Duodenal mucosa (tissue), 2 donors: ENCODE results near the gene C4BPB.
A peak's percentile ranks its signal among the peaks of the same experiment; 100 is the strongest.

Source experiments
- H3K27ac ChIP-seq: one replicate; pipeline ENCODE4 v1.7.0; 2013; ENCODE audit warnings: low read depth, low read length
- H3K27me3 ChIP-seq, 2 donors: one replicate each; pipeline ENCODE4 v1.7.0; 2013; ENCODE audit warnings: low read length in 2 of 2, control low read depth in 1 of 2; ENCODE audit not compliant: insufficient read depth in 2 of 2, control insufficient read depth in 1 of 2
- H3K36me3 ChIP-seq, 2 donors: one replicate each; pipeline ENCODE4 v1.7.0; 2013; ENCODE audit warnings: low read length in 2 of 2, control low read depth in 1 of 2; ENCODE audit not compliant: insufficient read depth in 2 of 2, control insufficient read depth in 1 of 2
- H3K4me1 ChIP-seq, 2 donors: one replicate each; pipeline ENCODE4 v1.7.0; 2013; ENCODE audit warnings: low read length in 2 of 2, control low read depth in 1 of 2; ENCODE audit not compliant: insufficient read depth in 2 of 2, control insufficient read depth in 1 of 2
- H3K4me3 ChIP-seq, 2 donors: one replicate each; pipeline ENCODE4 v1.7.0; 2013; ENCODE audit warnings: low read length in 2 of 2, low read depth in 1 of 2
- H3K9ac ChIP-seq, 2 donors: one replicate each; pipeline ENCODE4 v1.7.0; 2013; ENCODE audit warnings: low read length in 2 of 2, low read depth in 1 of 2
- H3K9me3 ChIP-seq, 2 donors: one replicate each; pipeline ENCODE4 v1.7.0; 2013; ENCODE audit warnings: low read length in 2 of 2, control low read depth in 1 of 2; ENCODE audit not compliant: control insufficient read depth in 1 of 2

C4BPB gene

GRCh38 chr1:207071426-207071825 lies 17.2 kb upstream of the C4BPB start:
- H3K9ac ChIP-seq, result no peak overlapping the region
- H3K9me3 ChIP-seq, result no peaks in the 10 kb centered on the region
- H3K4me1 ChIP-seq, result peaks cover 14 to 29% of the 10 kb centered on the region in 2 donors
- no peak overlapping the region for H3K4me3 ChIP-seq
- no peaks in the 10 kb centered on the region for H3K27me3 ChIP-seq
- H3K36me3 ChIP-seq, result peaks cover 50 to 78% of the 10 kb centered on the region in 2 donors
- H3K27ac ChIP-seq, result no peak overlapping the region

GRCh38 chr1:207072233-207072632 lies 16.4 kb upstream of the C4BPB start:
- no peak overlapping the region for H3K27ac ChIP-seq
- no peaks in the 10 kb centered on the region for H3K9me3 ChIP-seq
- no peak overlapping the region for H3K9ac ChIP-seq
- no peak overlapping the region for H3K4me3 ChIP-seq
- H3K27me3 ChIP-seq, result no peaks in the 10 kb centered on the region
- peaks cover 50 to 77% of the 10 kb centered on the region in 2 donors for H3K36me3 ChIP-seq
- peaks cover 8 to 23% of the 10 kb centered on the region in 2 donors for H3K4me1 ChIP-seq

GRCh38 chr1:207073906-207074820 lies 14.5 kb upstream of the C4BPB start:
- peaks cover 42 to 77% of the 10 kb centered on the region in 2 donors for H3K36me3 ChIP-seq
- H3K27me3 ChIP-seq, result no peaks in the 10 kb centered on the region
- H3K27ac ChIP-seq, result no peak overlapping the region
- no peaks in the 10 kb centered on the region for H3K9me3 ChIP-seq
- peaks cover 0 to 6% of the 10 kb centered on the region in 2 donors for H3K4me1 ChIP-seq
- H3K4me3 ChIP-seq, result no peak overlapping the region
- peak overlapping the region in 1 of 2 donors; percentile 2 for H3K9ac ChIP-seq

GRCh38 chr1:207076181-207076955 lies 12.3 kb upstream of the C4BPB start:
- no peaks in the 10 kb centered on the region for H3K9me3 ChIP-seq
- peaks cover 25 to 62% of the 10 kb centered on the region in 2 donors for H3K36me3 ChIP-seq
- H3K4me1 ChIP-seq, result peaks cover 0 to 3% of the 10 kb centered on the region in 2 donors
- H3K4me3 ChIP-seq, result no peak overlapping the region
- no peaks in the 10 kb centered on the region for H3K27me3 ChIP-seq
- H3K9ac ChIP-seq, result no peak overlapping the region
- no peak overlapping the region for H3K27ac ChIP-seq

- Histone ChIP-seq H3K27ac (no peak overlapping the region), H3K9ac (no peak overlapping the region), H3K36me3 (peaks cover 18 to 56% of the 10 kb centered on the region in 2 donors), H3K4me1 (peaks cover 0 to 3% of the 10 kb centered on the region in 2 donors), H3K4me3 (no peak overlapping the region), H3K9me3 (no peaks in the 10 kb centered on the region), H3K27me3 (no peaks in the 10 kb centered on the region)
Observed at GRCh38 chr1:207077012-207077411, 11.6 kb upstream of the C4BPB start.

GRCh38 chr1:207077470-207078377 lies 10.9 kb upstream of the C4BPB start:
- Histone ChIP-seq H3K9me3 (no peaks in the 10 kb centered on the region), H3K4me1 (peaks cover 0 to 3% of the 10 kb centered on the region in 2 donors), H3K9ac (no peak overlapping the region), H3K27me3 (no peaks in the 10 kb centered on the region), H3K36me3 (peaks cover 11 to 48% of the 10 kb centered on the region in 2 donors), H3K4me3 (no peak overlapping the region), H3K27ac (no peak overlapping the region)

GRCh38 chr1:207078578-207079132 lies 10.0 kb upstream of the C4BPB start:
- H3K9ac ChIP-seq, result no peak overlapping the region
- H3K4me3 ChIP-seq, result no peak overlapping the region
- peaks cover 0 to 3% of the 10 kb centered on the region in 2 donors for H3K4me1 ChIP-seq
- no peaks in the 10 kb centered on the region for H3K9me3 ChIP-seq
- H3K27me3 ChIP-seq, result no peaks in the 10 kb centered on the region
- no peak overlapping the region for H3K27ac ChIP-seq
- H3K36me3 ChIP-seq, result peaks cover 7 to 40% of the 10 kb centered on the region in 2 donors

GRCh38 chr1:207079706-207080241 lies 8.9 kb upstream of the C4BPB start:
- no peak overlapping the region for H3K9ac ChIP-seq
- H3K4me3 ChIP-seq, result no peak overlapping the region
- no peaks in the 10 kb centered on the region for H3K27me3 ChIP-seq
- H3K9me3 ChIP-seq, result no peaks in the 10 kb centered on the region
- H3K4me1 ChIP-seq, result peaks cover under 1 to 3% of the 10 kb centered on the region in 2 donors
- no peak overlapping the region for H3K27ac ChIP-seq
- H3K36me3 ChIP-seq, result peaks cover 3 to 29% of the 10 kb centered on the region in 2 donors

- Histone ChIP-seq H3K9me3 (no peaks in the 10 kb centered on the region), H3K27ac (no peak overlapping the region), H3K4me3 (no peak overlapping the region)
Observed at GRCh38 chr1:207081088-207081487, 7.6 kb upstream of the C4BPB start.

More at GRCh38 chr1:207081088-207081487, 7.6 kb upstream of the C4BPB start:
- no peaks in the 10 kb centered on the region for H3K27me3 ChIP-seq
- H3K9ac ChIP-seq, result no peak overlapping the region
- H3K36me3 ChIP-seq, result peaks cover 0 to 23% of the 10 kb centered on the region in 2 donors
- peaks cover 3 to 5% of the 10 kb centered on the region in 2 donors for H3K4me1 ChIP-seq
